ENCODE results near the gene CIDEC. TPM values are rescaled to one million over a fixed set of nuclear protein-coding genes. Genes with fewer than 3 reads are reported as not detected.

Gene CIDEC
- total and polyA plus RNA-seq, 2 of the 8 experiments (the other 6 are each of a cell fraction or from before 2014, with no cell fraction given), result not detected

DNA sequence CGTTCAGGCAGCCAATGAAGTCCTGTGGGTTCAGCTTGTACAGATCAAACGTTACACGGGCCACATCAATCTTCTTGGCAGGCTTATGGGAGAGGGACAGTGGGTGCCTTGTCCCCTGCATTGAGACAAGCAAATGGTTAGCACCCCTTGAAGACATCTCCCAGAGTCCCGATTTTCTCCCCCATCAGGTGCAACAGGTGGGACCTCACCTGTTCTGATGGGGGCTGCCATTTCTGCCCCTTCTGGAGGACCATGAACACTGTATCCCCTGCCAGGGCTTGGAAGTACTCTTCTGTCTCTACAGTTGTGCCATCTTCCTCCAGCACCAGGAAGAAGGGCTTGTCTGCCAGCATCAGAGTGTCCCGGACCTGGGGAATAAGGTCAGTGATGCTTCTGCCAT, 10.1 kb downstream of the CIDEC start:
- POLR2A ChIA-PET (ENCODE audit: partially characterized antibody), result no interaction called here
- Histone ChIP-seq H2BK15ac (ENCODE audit: low read length) (no peak overlapping the region), H2BK5ac (ENCODE audit: low read depth, low read length) (no peak overlapping the region), H3K4me2 (ENCODE audit: insufficient read depth in 1 of 2, low read depth in 2 of 2, low read length in 2 of 2) (no peak overlapping the region), H3K56ac (replicated peaks; ENCODE audit: insufficient read length, low read depth, low read length) (no peak overlapping the region), H3K79me2 (ENCODE audit: control insufficient read depth in 1 of 2, insufficient read depth in 2 of 2, low read length in 2 of 2) (no peaks in the 10 kb centered on the region), H3K9me3 (ENCODE audit: insufficient read depth in 2 of 2, low read depth in 1 of 2, low read length in 1 of 2) (no peaks in the 10 kb centered on the region), H3K36me3 (ENCODE audit: control insufficient read depth in 2 of 4, insufficient read depth in 4 of 4, low read length in 3 of 4) (no peaks in the 10 kb centered on the region), H4K5ac (ENCODE audit: insufficient read length, low read depth, low read length) (no peak overlapping the region), H2AFZ (ENCODE audit: low read length) (no peak overlapping the region), H3K27ac (ENCODE audit: low read depth, low read length) (no peak overlapping the region), H3K4me1 (replicated peaks in 1 of 4; ENCODE audit: control insufficient read depth in 3 of 4, insufficient read depth in 4 of 4, low read length in 3 of 4) (no peaks in the 10 kb centered on the region), H3K9ac (replicated peaks in 1 of 4; ENCODE audit: extremely low read depth in 1 of 4, low read depth in 3 of 4, low read length in 3 of 4) (no peak overlapping the region), H2BK20ac (ENCODE audit: low read length) (no peak overlapping the region), H3K18ac (ENCODE audit: extremely low read depth, low read length) (no peak overlapping the region), H3K79me1 (ENCODE audit: low read depth, low read length) (no peaks in the 10 kb centered on the region), H3K23ac (ENCODE audit: insufficient read length) (no peak overlapping the region), H3K27me3 (replicated peaks in 1 of 4; ENCODE audit: control insufficient read depth in 3 of 4, extremely low read depth in 1 of 4, insufficient read depth in 3 of 4, low read length in 3 of 4) (no peaks in the 10 kb centered on the region), H3K23me2 (ENCODE audit: low read depth, low read length) (no peaks in the 10 kb centered on the region), H2BK12ac (ENCODE audit: low read depth, low read length) (no peak overlapping the region), H4K91ac (replicated peaks; ENCODE audit: insufficient read length, low read length) (no peak overlapping the region), H3K4ac (replicated peaks; ENCODE audit: insufficient read length, low read depth, low read length) (no peak overlapping the region), H2BK120ac (replicated peaks; ENCODE audit: low read depth, low read length) (no peak overlapping the region), H3K4me3 (ENCODE audit: extremely low read depth in 1 of 4, insufficient read depth in 2 of 4, low read depth in 3 of 4, low read length in 4 of 4) (no peak overlapping the region), H4K8ac (ENCODE audit: extremely low read depth, insufficient read depth, low read length) (no peak overlapping the region), H4K20me1 (replicated peaks in 1 of 2; ENCODE audit: control insufficient read depth in 1 of 2, insufficient read depth in 2 of 2, low read length in 2 of 2) (no peaks in the 10 kb centered on the region), H3K14ac (ENCODE audit: insufficient read length) (no peak overlapping the region), H2AK5ac (ENCODE audit: low read depth, low read length) (no peak overlapping the region)
- DNase-seq (ENCODE audit: low read depth in 1 of 2, low spot score in 2 of 2), result no peak
- no peak for TF ChIP-seq CTBP2 (IDR thresholded peaks at IDR 0.05; ENCODE audit: borderline replicate concordance, insufficient read depth, insufficient read length, low read length)
- no peak for FAIRE-seq
- CTCF ChIA-PET (ENCODE audit: partially characterized antibody), result no interaction called here
- WGBS, 2 experiments (ENCODE audit: extremely low coverage in 1 of 2, insufficient coverage in 1 of 2, insufficient read length in 1 of 2, insufficient replicate concordance in 2 of 2, low coverage in 1 of 2, low lambda C conversion rate in 2 of 2, missing lambda C conversion rate in 1 of 2), result 90% methylated on average over 5 of the region's 5 CpGs; no CpG with 5 or more reads in 1 of the 2 experiments

All from H1 (cell line).